Thyroid gland (tissue), 4 donors: ENCODE measurements around the gene ACOT9. TPM values are rescaled to one million over a fixed set of nuclear protein-coding genes. Genes with fewer than 3 reads are reported as not detected.

ENCODE experiments used
- DNase-seq, 2 donors: peaks; one replicate each; pipeline ENCODE4 v3.0.0-alpha.2; 2019
- H3K27ac ChIP-seq, 3 donors: fragments of 200-600 bp; sonication (generic); 1 replicate in 2 of 3; 2 replicates in 1 of 3; pipeline ENCODE4 v1.5.1; 2016 to 2019; ENCODE audit warnings: mild to moderate bottlenecking in 1 of 3, moderate library complexity in 1 of 3
- H3K27me3 ChIP-seq: fragments of 200-600 bp; sonication (generic); one replicate; pipeline ENCODE4 v1.5.1; 2019
- H3K36me3 ChIP-seq, 2 donors: fragments of 200-600 bp; sonication (generic); one replicate each; pipeline ENCODE4 v1.5.1; 2016 to 2019
- H3K4me1 ChIP-seq, 2 donors: fragments of 200-600 bp; sonication (generic); one replicate each; pipeline ENCODE4 v1.5.1; 2017 to 2019
- H3K4me3 ChIP-seq, 3 donors: fragments of 200-600 bp; sonication (generic); replicated peaks in 1 of 3; 1 replicate in 2 of 3; 2 replicates in 1 of 3; pipeline ENCODE4 v1.5.1; 2016; ENCODE audit warnings: mild to moderate bottlenecking in 1 of 3
- H3K9me3 ChIP-seq: fragments of 200-600 bp; sonication (generic); one replicate; pipeline ENCODE4 v1.5.1; 2017
- POLR2A ChIP-seq, 2 donors: fragments of 450-650 bp; IDR thresholded peaks; one replicate each; pipeline ENCODE4 v1.6.1; 2017; ENCODE audit warnings: antibody characterized with exemption in 2 of 2, mild to moderate bottlenecking in 2 of 2, moderate library complexity in 1 of 2
- WGBS, 2 donors: methylation state at CpG; one replicate each; pipeline ENCODE4 v1.1.5; 2017; 5-methylcytosine and 5-hydroxymethylcytosine counted together
- intact Hi-C: fragments of 100-400 bp; cut with DNase I; formaldehyde crosslinking; loops from one replicate; pipeline ENCODE4 v1.15.1; 2023
- small RNA-seq: library from RNA; depleted of rRNA; stranded (forward); fragments of <200 nt; gene quantifications from one replicate; pipeline ENCODE3, GENCODE V24; 2016
- total RNA-seq, 4 donors: library from RNA; depleted of rRNA; stranded (reverse); fragments of >200 nt; gene quantifications; one replicate each; pipeline ENCODE4 v1.2.3, GENCODE V29; 2016
- TF ChIP-seq, protein P1 (sequence below), 6 experiments: fragments of 200-600 bp in 3 of 6; fragments of 450-650 bp in 3 of 6; sonication (generic) in 3 of 6; IDR thresholded peaks; one replicate each; pipeline ENCODE4 v1.5.1; 2016 to 2019; ENCODE audit warnings: antibody characterized with exemption in 6 of 6, mild to moderate bottlenecking in 2 of 6, inconsistent platforms in 1 of 6, moderate library complexity in 1 of 6

The ACOT9 gene
- total RNA-seq, 4 donors from 2014 or later, result 50.1 to 73.9 (median 62.8) TPM

- Histone ChIP-seq H3K36me3 (no peaks in the 10 kb centered on the region), H3K4me1 (no peaks in the 10 kb centered on the region), H3K27me3 (no peaks in the 10 kb centered on the region), H3K4me3 (no peak overlapping the region), H3K9me3 (no peaks in the 10 kb centered on the region), H3K27ac (no peak overlapping the region)
- WGBS, 2 donors, result 87 to 89% methylated on average over 4 of the region's 4 CpGs
- TF ChIP-seq POLR2A (IDR thresholded peaks at IDR 0.05), result no peak
- TF ChIP-seq, protein P1, sequence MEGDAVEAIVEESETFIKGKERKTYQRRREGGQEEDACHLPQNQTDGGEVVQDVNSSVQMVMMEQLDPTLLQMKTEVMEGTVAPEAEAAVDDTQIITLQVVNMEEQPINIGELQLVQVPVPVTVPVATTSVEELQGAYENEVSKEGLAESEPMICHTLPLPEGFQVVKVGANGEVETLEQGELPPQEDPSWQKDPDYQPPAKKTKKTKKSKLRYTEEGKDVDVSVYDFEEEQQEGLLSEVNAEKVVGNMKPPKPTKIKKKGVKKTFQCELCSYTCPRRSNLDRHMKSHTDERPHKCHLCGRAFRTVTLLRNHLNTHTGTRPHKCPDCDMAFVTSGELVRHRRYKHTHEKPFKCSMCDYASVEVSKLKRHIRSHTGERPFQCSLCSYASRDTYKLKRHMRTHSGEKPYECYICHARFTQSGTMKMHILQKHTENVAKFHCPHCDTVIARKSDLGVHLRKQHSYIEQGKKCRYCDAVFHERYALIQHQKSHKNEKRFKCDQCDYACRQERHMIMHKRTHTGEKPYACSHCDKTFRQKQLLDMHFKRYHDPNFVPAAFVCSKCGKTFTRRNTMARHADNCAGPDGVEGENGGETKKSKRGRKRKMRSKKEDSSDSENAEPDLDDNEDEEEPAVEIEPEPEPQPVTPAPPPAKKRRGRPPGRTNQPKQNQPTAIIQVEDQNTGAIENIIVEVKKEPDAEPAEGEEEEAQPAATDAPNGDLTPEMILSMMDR (IDR thresholded peaks at IDR 0.05), result no peak
- intact Hi-C loops, result no loop called here
- DNase-seq, result no peak
Measured at GRCh38 chrX:23659339-23659738, 83.7 kb downstream of the ACOT9 start.

DNA sequence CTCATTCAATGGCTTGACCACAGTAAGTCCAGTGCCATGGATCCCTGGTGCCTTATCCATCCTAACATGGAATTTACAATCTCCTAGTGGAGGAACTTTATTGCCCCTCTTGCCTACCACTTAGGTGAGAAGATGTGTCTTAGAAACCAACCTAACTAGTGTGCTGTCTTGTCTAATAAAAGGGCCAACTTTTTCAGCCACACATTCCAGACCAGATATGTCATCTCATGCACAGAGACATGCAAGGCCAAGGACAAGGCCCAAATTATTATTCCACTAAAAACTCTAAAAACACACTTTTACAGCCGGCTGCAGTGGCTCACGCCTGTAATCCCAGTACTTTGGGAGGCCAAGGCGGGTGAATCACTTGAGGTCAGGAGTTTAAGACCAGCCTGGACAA lies 86.4 kb downstream of the ACOT9 start:
- Histone ChIP-seq H3K4me1 (no peaks in the 10 kb centered on the region), H3K27ac (no peak overlapping the region), H3K27me3 (no peaks in the 10 kb centered on the region), H3K9me3 (no peaks in the 10 kb centered on the region), H3K4me3 (no peak overlapping the region), H3K36me3 (no peaks in the 10 kb centered on the region)
- TF ChIP-seq, protein P1 (IDR thresholded peaks at IDR 0.05), result no peak
- no peak for TF ChIP-seq POLR2A (IDR thresholded peaks at IDR 0.05)
- intact Hi-C loops, result no loop called here
- DNase-seq, result no peak
- 80 to 97% methylated on average over 2 to 3 of the region's 3 CpGs for WGBS, 2 donors

GRCh38 chrX:23656091-23656490 lies 87.0 kb downstream of the ACOT9 start:
- Histone ChIP-seq H3K27me3 (no peaks in the 10 kb centered on the region), H3K27ac (no peak overlapping the region), H3K4me1 (no peaks in the 10 kb centered on the region), H3K4me3 (no peak overlapping the region), H3K9me3 (no peaks in the 10 kb centered on the region), H3K36me3 (no peaks in the 10 kb centered on the region)
- intact Hi-C loops, result no loop called here
- no peak for TF ChIP-seq POLR2A (IDR thresholded peaks at IDR 0.05)
- TF ChIP-seq, protein P1 (IDR thresholded peaks at IDR 0.05), result no peak
- no peak for DNase-seq
- WGBS, 2 donors, result 45 to 70% methylated on average over 5 of the region's 5 CpGs

Small RNA genes lying within 50 kb of the gene (small RNA-seq; reads per million reads assigned to genes)
- gene RF00019, result not detected

Other genes with a start within 250 kb of the ACOT9 start
- gene PRDX4, start 75.8 kb downstream of the ACOT9 start, total RNA-seq, result 100 to 1,000 TPM in 2 of 4 donors, 10 to 100 TPM in 2; 64.5 to 146 (median 109) TPM
- 1,000 to 10,000 TPM in 1 of 4 donors, 100 to 1,000 TPM in 3; 768 to 1,187 (median 831) TPM for gene SAT1, start 39.9 kb upstream of the ACOT9 start, total RNA-seq
- gene APOO, start 164.7 kb upstream of the ACOT9 start, total RNA-seq, result 10 to 100 TPM; 12.6 to 34.8 (median 22.5) TPM
- under 1 TPM in 1 of 4 donors, not detected in 3; 0.40 TPM for gene CXorf58, start 164.7 kb upstream of the ACOT9 start, total RNA-seq